8988T (cell line): ENCODE data around the gene S100A12.
A peak's percentile ranks its signal among the peaks of the same experiment; 100 is the strongest.

Experiments used
- DNase-seq: peaks from one replicate; pipeline ENCODE4 v3.0.0; 2011

S100A12 gene

DNA sequence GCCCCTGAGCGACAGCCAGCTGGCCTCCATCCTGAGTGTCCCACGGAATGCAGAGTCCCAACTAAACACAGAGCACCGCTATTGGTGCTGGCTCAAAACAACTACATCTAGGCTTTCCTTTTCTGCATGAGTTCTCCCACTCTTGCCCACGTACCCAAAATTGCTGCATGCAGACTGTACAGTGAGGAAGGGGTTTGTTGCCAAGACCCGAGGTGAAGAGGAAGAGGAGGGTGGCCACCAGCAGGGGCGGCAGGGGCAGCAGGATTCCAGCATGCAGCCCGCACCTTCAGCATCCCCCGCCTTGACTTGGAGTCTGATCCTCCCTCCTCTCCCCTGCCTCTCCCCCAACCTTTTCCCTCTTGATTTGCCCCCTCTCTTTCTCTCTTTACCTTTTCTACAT lies 9.7 kb downstream of the S100A12 start:
- DNase-seq: no peak

DNA sequence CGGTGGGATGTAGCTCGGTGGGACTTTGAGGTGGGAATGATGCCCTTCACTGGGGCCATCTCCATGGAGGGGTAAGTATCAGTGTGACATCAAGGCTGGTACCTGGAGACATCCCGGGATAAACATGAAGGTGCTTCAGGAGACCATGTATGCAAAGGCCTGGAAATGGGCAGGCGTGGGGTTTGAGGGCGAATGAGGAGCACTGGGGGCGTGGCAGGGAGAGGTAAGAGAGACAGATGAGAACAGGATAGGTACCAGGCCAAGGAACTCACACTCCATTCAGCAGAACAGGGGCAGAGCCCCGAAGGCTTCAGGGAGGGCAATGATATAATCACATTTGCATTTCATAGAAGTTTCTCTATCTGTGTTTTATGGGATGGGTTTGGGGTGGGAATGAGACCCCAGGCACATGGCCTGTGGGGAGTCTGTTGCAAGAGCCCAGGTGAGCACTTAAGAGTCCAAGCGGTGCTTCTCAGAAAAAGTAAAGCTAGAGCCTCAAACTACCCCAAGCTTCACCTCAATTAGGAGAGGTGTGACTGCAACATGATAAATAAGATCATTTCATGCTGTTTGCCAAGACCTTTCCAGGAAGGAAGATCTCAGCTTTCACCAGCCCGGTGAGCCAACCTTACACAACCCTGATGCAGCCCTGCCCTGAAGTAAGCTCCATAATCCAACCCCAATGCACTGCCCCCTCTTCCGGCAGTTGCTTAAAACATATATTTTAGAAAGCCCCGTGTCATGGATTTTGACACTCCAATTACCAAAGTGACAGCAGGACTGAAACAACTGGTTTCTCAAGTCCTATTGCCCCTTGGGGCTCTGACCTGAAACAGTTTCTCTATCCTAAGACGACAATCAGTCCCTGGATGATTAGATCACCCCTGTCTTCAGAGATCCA lies 10.4 kb downstream of the S100A12 start:
- no peak for DNase-seq

DNA sequence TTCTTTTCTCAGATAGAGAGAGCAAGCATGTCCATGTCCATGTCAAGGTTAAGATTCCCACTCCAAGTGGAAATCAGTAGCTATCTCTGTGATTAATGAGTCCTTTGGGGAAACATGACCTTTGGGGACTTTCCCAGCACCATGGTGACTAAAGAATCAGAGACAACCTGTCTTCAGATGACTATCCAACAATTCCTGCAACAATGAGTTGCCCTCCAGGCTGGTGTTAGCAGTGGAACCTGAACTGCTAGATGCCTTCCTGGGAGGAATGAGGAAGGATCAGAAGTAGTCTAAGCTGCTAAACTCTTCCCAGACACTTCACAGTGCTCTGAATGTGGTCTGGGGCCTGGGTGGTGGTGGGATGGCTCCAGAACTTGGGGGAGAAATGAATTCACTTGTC lies 11.3 kb downstream of the S100A12 start:
- DNase-seq: no peak

DNA sequence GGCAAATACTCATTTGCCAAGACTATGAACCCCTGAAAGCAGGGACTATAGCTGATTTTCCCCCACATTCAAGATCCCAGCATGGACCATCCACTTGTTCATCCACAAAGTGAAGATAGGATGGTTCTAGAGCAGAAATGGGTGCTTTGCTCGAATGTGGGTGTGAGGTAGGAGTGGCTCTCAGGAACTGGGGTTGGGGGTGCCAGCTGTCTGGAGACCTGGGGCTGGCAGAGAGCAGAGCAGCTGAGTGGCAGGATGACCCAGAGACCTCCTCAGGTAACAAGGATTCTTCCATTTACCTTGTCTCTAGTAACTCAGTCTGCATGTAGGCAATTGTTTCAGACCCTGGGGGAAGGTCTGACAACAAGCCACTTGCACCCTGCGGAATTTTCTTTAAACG lies 11.8 kb downstream of the S100A12 start:
- DNase-seq: no peak

DNA sequence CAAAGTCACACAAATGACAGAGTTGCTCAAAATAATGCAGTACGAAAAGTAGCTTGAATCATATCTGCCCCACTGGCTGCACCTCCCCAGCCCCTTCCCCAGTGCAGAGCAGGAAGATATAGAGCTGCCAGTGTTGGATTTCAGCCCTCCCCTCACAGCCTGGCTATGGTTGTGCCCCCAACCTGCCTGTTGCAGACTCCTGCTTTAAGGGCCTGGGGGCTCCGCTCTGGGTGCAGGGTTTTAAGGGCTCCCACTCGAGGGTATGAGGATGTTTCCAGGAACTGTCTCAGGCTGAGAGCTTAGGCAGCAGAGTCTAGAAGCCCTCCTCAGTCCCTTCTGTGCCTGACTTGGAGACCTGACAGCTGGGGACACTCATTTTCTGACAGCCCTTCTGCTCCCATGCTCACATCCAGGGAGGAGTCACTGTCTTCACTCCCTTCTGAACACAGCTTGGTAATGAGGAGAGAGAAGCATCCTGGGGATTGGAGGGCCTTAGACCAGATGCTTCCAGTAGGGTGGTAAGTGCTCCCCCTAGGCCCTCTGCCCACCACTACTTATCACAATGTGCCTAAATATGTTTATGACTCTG lies 13.1 kb downstream of the S100A12 start:
- DNase-seq: no peak

DNA sequence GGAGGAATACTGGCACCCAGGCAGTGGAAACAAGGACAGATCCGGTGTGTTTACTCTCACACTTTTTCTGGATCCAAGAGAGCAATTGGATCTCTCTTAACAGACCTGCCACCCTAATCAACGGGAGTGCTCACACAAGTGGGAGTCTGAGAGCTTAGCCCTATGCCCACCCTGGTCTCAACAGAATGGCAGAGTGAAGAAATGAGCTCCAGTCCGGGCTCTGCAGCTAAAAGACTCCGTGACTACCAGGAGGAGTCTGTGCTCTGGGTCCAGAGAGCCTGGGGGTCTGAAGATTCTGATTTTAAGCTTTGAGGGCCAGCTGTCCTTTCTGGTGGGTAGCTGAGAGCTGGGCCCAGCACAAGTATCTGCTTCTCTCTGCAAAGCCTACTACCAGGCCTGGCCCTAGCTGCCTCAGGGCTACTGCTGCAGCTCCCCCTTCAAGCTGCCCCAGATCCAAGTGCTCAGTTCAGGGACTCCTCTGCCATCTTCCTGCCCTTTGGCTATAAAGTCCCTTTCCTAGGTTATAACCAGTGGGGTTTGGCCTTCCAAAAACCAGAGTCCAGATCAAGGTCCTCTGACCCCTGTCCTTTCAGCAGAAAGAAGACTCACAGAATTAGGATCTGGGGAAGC lies 13.8 kb downstream of the S100A12 start:
- DNase-seq: no peak

DNA sequence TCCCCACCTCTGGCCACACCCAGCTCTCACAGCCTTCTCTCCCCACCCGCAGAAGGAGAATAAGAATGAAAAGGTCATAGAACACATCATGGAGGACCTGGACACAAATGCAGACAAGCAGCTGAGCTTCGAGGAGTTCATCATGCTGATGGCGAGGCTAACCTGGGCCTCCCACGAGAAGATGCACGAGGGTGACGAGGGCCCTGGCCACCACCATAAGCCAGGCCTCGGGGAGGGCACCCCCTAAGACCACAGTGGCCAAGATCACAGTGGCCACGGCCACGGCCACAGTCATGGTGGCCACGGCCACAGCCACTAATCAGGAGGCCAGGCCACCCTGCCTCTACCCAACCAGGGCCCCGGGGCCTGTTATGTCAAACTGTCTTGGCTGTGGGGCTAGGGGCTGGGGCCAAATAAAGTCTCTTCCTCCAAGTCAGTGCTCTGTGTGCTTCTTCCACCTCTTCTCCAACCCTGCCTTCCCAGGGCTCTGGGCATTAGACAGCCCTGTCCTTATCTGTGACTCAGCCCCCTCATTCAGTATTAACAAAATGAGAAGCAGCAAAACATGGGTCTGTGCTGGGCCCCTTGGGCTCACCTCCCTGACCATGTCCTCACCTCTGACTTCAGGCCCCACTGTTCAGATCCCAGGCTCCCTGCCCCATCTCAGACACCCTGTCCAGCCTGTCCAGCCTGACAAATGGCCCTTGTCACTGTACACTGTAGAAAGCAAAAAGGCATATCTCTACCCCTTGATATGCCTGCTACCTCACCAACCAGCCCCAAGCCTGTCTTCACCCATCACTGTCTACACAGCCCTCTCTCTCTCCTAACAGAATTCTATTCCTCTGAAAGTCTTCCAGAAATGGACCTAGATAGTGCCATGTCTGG lies 14.6 kb downstream of the S100A12 start:
- DNase-seq: no peak

DNA sequence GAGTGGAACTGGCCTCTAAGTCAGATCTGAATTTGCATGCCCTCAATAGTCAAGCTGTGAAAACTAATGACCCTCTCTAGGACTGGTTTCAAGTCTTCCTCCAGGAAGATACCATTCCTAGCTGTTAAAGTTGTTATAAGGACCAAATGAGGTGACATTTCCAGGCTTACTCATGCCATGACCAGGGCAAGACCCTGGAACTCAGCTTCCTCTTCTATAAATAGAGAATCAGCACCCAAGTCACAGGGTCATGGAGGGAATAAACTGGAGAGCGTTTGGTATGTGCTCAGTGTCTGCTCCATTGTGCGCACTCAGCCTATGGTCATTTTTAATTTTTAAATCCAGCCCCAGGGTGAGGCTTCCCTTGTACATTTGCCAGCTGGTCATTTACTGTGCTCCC lies 15.2 kb downstream of the S100A12 start:
- DNase-seq: no peak

DNA sequence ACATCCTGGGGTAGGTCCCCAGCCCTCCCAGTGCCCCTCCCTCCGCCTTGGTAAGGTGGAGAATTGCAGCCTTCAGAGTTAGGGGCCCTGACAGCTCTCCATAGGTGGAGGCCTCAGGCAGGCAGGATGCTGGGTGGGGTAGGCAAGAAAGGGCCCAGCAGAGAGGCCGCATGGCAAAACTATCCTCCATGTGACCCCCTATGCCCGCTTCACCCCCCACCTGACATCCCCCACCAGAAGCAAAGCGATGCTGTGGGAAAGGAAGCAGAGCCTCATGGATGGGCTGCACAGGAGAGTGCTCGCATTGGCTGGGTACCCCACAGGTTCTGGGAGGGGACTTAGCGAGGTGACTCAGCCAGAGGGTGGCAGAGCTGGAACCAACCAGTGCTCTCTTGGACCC lies 16.2 kb downstream of the S100A12 start:
- DNase-seq: no peak

DNA sequence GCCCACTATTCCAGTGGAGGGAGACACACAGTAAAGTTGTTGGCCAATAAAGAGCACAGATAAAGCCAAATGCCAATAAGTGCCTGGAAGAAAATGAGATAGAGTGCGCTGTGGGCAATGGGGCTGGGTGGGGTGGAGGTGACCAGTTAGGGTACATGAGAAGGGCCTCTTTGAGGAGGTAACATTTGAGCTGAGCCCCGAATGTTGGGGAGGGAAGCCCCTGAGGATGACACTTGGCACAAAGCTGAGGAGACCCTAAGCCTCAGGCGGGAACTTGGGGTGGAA lies 16.8 kb downstream of the S100A12 start:
- DNase-seq: no peak

DNA sequence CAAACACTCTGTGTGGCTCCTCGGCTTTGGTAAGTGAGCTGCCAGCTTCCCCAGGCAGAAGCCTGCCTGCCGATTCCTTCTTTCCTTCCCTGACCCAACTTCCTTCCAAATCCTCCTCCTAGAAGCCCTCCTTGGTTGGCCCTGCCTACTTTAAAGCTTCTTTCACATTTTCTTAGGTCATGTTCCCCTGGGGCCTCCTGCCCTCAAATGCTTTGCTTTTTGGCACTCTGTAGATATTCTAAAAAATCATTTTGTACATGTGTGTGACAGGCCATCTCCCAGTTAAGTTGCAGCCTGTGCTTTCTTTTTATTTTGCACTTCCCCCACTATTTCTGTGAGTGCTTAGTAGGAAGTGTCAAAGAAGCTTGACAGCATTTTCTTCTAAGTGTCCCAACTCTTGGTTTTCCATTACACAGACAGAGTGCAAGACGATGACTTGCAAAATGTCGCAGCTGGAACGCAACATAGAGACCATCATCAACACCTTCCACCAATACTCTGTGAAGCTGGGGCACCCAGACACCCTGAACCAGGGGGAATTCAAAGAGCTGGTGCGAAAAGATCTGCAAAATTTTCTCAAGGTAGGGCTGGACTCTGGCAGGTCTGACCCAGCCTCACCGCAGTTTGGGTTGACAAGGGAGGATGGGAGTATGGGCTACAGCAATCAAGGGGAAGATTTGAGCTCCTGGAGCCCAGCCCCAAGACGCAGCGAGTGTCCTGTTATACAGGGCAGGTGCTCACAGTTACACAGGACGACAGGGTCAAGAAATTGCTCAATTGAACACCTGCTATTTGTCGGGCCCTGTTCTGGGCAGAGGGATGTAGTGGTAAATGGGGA lies 17.3 kb downstream of the S100A12 start, which contains the start of gene S100A9:
S100A9 (plus strand) TSS at position 2 of the 838 bp plus-strand sequence; CDS start at position 432, 430 bp downstream.
- no peak for DNase-seq

DNA sequence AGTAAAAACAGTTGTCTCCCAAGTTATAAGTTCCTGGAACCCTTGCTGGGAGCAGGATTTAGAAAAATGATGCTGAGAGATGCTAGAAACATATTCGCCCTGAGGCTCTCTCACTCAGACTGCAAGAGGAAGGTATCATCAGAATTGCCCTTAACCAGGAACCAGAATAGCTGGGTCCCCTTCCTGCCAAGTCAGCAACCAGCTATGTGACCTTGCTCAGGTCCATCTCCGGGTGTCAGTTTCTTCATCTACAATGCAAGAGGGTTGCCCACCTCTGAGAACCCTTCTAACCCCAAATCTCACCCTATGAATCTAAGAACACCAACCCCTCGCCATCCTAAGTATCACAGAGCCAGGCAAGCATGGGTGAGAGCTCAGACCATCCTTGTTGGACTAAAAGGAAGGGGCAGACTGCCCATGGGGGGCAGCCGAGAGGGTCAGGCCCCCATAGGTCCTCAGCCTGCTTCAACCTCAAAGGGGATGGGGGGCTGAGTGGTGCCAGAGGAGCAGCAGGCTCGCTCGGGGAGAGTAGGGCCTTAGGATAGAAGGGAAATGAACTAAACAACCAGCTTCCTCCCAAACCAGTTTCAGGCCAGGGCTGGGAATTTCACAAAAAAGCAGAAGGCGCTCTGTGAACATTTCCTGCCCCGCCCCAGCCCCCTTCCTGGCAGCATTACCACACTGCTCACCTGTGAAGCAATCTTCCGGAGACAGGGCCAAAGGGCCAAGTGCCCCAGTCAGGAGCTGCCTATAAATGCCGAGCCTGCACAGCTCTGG lies 18.2 kb downstream of the S100A12 start:
- no peak for DNase-seq

DNA sequence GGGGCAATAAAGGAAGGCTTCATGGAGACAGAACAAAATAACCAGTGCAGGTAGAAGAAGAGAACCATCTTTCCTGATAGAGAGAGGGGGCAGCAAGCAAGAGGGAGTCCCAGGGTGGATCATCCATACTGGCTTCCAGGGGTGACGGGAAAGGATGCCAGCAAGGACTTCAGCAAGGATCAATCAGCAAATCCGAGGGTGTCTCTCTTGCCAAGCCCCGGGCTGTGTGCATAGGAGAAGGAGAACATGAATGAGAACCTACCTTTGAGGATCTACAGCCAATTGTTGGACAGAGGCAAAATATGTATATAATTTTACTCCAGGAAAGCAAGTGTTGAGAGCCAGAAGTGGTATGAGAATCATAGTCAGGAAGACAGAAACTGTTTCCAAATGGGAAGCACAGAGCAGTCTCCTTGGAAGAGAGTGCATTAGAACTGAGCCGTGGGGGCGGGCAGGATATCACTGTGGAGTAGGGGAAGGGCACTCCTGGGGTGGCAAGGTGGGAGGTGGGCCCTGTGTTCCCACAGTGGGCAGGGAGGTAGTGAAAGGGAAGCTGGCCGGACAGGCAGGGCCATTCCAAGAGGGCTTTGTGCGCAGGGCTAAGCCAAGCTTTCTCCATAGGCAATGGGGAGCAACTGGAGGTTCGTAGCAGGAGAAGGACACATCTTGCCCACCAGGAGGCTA lies 18.9 kb downstream of the S100A12 start:
- DNase-seq: no peak

DNA sequence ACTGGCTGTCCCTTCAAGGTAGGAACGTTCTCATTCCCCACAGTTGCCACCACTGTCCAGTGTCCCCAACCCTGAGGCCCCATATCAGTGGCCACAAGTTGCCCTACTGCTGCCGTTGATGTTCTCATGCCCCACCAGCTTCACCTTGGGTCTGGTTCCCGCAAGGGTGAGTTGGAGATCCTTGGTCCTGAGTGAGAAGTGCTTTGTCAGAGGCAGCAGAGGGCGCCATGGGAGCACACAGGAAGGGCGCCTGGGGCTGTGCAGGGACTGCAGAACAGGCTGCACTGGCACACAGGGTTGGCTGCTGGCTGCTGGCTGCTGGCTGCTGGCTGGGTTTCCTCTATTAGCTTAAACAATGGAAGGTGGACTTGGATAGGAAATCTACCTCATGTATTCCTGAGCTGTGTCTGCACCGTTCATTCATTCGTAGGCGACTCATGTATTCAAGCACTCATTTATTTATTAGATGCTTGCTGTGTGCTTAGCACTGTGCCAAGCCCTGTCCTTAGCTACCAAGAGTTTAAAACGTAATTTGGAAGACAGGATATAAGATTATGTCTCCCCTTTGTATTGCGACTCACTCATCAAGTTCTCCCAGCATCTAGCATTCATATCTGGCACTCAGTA lies 19.9 kb downstream of the S100A12 start:
- DNase-seq: peak; percentile 73

DNA sequence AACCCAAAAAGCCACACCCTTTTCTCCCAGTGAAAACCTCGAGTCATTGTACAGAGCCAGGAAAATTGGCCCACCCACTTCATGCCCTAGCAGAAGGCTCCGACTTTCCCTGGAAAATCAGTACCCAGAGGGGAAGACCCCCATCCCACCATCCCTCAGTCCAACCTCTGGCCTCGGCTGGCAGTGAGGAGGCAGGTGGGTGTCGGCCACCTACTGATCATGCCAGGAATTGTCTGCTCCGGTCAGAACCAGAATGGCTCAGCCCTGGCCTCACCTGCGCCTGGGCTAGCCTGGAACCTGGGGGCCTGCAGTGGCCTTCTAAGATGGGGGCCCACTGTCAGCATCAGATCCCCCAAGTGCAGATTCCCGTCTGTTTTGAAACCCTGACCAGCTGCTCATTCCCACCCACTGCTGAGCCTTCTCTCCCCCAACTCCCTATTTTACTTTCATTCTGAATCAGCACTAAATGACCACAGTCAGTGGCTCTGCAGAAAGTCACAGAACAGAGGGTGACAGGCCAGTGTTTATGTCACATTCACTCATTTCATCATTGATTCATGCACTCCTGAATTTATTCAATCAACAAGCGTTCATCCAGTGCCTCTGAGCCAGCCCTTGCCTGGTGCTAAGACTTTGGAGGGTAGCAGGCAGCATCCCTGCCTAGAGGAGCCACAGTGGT lies 20.8 kb downstream of the S100A12 start:
- DNase-seq: no peak

DNA sequence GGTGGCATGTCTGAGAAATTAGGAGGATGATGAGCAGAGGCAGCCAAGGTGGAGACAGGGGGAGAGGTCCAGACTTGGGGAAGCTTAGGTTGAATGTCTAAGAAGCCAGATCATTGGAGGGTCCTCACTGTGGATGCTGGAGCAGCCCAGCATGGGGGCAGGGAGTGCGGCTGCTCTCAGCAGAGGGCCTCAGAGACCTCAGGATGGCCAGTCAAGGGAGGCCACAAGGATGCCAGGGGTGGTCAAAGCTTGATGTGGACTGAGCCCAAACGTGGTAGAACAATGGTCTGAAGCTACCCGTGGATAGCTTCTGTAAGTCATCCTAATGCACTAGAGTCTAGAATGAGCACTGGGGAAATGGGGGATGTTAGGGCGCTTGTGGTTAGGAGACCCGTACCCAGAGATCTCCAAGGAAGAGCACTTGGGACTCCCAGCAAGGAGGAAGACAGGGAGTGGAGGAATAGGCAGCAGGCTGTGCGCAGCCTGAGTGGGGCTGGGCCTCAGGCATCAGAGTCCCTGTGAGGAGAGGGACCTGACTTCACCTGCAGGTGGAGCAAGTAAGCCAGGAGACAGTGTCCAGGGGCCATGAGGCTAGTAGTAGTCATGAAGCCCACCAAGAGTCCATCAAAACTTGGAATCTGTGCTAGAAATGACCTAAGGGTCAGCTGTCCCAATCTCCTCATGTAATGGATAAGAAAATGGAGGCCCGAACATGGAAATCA lies 22.0 kb downstream of the S100A12 start:
- DNase-seq: peak; percentile 66

DNA sequence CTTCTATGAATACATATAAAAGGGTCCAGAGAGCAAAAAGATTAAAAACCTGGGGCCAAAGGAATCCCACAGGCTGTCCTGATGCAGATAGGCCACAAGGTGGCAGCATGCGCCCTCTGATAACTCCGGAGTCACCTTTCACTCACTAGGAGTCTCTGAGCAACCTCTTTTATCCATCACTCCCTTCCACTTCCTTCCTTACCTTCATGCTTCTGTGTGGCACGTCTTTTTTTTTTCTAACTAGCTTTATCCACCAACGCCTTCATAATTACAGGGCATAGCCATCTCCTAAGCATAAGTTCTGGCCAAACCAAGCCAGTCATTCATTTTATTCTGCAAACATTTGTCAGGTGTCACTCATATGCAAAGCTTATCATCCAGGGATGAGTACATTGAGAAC lies 22.9 kb downstream of the S100A12 start:
- DNase-seq: no peak

DNA sequence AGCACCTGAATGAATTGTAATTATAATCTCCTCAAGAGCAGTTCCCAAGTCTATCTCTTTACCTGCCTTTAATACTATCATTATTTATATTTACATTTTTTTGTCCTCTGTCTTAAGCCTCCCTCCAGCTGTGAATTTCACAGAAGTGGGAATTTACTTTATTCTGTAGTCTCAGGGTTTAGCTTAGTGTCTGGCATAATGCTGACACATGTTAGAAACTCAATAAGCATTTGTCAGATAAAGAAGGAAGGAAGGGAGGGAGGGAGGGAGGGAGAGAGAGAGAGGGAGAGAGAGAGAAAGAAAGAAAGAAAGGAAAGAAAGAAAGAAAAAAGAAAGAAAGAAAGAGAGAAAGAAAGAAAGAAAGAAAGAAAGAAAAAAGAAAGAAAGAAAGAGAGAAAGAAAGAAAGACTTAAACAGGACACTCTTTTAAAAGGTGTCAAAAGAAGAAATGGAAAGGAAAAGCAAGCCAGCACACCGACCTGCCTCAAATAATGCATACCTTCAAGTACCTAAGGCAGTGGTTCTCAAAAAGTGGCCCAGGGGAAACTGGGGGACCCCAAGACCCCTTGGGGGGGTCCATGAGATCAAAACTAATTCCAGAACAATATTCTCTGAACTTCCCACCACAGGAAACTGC lies 25.0 kb downstream of the S100A12 start:
- no peak for DNase-seq
